ENCODE data around the gene RMI1. TPM values are rescaled to one million over a fixed set of nuclear protein-coding genes. Genes with fewer than 3 reads are reported as not detected.

The RMI1 gene
- total and polyA plus RNA-seq, 2 donors from 2014 or later = 2.9 to 6.2 TPM

DNA sequence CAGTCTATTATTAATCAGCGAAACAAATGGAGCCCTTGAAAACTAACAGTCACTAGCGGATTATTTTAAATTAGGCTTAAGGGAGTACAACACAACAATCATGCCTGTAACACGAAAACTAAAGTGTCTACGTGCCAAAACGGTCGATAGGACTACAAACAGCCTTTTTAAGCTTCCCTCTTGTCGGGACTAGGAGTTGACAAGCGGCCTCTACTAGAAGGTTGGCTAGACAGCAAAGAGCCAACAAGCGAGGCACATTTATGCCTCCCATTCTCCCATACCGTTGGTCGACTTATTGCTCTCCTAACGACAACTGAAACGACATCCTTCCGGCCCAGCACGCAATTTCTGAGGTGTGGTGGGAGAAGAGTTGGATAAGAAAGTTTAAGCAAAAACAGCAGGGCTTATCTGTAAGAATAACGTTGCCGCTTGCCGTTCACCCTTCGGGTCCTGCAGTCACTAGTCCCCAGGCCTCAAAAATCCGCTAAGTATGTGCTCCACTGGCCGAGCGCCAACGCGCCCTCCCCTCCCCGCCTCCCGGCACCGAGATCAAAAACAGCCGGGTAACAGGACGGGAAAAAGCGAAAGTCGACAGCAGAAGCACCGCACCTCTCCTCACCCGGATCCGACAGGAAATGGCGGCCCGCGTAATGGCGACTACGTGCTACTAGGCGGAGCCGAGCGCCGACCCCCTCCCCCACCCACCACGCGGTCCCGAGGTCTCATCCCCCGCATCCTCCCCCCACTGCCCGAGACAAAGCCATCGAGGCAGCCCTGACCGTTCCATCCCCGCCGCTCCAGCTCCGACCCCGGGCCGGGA lies 1.4 kb upstream of the RMI1 start:
- Histone ChIP-seq H3K27me3 (ENCODE audit: control insufficient read depth, insufficient read depth, low read length) (no peaks in the 10 kb centered on the region), H3K9ac (ENCODE audit: low read length in 3 of 3) (peak overlapping the region; percentile 86 to 100 (median 100)), H3K4me3 (ENCODE audit: low read length in 3 of 3) (peak overlapping the region; percentile 95 to 100 (median 100)), H3K27ac (ENCODE audit: low read depth in 2 of 2, low read length in 2 of 2) (peak overlapping the region; percentile 100), H3K4me1 (ENCODE audit: control insufficient read depth in 2 of 3, insufficient read depth in 2 of 3, low read depth in 1 of 3, low read length in 3 of 3) (peaks cover 5 to 14% (median 6%) of the 10 kb centered on the region in 3 donors), H3K36me3 (ENCODE audit: control insufficient read depth in 2 of 3, insufficient read depth in 3 of 3, low read length in 3 of 3) (peaks cover 18 to 42% (median 20%) of the 10 kb centered on the region in 3 donors), H3K9me3 (ENCODE audit: control insufficient read depth in 2 of 3, insufficient read depth in 1 of 3, low read length in 3 of 3) (no peaks in the 10 kb centered on the region)
- no peak for FAIRE-seq
- DNase-seq = peak; percentile 88 to 97 (median 92)
- intact Hi-C loops (cut with DNase I) = no loop called here
- TF ChIP-seq, protein P1, sequence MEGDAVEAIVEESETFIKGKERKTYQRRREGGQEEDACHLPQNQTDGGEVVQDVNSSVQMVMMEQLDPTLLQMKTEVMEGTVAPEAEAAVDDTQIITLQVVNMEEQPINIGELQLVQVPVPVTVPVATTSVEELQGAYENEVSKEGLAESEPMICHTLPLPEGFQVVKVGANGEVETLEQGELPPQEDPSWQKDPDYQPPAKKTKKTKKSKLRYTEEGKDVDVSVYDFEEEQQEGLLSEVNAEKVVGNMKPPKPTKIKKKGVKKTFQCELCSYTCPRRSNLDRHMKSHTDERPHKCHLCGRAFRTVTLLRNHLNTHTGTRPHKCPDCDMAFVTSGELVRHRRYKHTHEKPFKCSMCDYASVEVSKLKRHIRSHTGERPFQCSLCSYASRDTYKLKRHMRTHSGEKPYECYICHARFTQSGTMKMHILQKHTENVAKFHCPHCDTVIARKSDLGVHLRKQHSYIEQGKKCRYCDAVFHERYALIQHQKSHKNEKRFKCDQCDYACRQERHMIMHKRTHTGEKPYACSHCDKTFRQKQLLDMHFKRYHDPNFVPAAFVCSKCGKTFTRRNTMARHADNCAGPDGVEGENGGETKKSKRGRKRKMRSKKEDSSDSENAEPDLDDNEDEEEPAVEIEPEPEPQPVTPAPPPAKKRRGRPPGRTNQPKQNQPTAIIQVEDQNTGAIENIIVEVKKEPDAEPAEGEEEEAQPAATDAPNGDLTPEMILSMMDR (IDR thresholded peaks at IDR 0.05; ENCODE audit: borderline replicate concordance, extremely low read depth, insufficient read depth) = no peak

DNA sequence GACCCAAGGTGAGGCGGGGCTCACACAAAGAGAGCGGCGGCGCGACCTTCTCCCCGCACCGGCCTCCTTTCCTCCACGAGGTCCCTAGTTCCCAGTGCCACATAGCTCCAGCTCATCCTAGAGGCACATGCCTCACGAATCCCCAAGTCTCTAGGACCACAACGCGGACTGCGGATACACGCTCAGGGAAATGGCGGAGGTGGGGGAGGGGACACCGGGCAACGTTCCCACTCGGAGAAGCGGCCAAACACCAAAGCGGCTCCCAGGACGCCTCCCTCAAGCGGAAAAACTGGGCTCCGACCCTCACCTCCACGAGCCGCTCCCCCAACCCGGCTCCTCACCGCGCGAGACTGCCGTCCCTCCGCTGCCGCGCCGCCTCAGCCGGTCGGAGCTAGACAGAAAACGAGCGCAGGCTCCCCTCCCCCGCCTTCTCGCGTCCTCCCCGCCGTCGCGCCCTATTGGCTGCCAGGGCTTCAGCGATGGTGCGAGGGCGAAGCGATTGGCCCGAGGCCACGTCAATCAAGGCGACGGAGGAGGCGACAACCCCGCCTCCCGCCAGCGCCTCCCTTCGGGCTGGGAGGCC lies 702 bp upstream of the RMI1 start, which contains the start of gene HNRNPK:
TSS of gene HNRNPK (minus strand) at position 404 of the 583 bp plus-strand sequence. CDS start 1,963 bp downstream, outside the sequence.
- no peak for FAIRE-seq
- peak within 1 kb of the TSS; percentile 95 to 100 (median 100) for H3K4me3 ChIP-seq (ENCODE audit: low read length in 3 of 3)
- peaks cover 11 to 35% (median 14%) of the 10 kb centered on the region in 3 donors for H3K36me3 ChIP-seq (ENCODE audit: control insufficient read depth in 2 of 3, insufficient read depth in 3 of 3, low read length in 3 of 3)

DNA sequence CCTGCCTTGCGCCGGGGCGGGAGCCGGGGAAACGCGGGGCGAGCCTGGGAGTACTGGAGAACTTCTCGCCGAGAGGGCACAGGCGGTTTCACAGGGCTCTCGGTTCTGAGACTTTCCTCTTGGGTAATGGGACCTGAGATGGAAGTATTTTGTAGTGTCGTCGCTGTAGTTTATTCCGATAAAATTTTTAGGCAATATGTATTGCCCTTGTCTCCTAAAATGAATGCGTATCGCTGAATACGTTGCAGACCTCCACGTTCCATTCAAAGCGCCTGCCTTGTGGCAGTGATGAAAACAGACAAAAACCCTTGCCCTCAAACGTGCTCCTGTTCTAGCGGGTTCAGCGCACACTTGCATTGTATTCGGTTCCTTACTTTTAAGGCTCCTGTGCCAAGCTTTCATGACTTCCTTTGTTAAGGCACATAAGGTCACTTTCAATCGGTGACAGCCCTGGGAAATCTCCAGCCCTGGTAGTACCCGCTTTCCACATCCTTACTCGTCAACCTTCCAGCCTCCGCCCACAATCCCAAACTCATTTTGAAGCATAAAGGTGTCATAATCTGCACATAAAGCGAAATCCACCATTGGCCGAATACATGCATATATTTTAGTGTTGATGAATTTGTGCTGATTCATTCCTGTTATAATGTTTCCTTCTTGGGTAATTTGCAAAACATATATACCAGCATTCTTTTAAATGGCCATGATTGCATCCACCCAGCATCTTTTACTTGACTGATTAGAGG lies 694 bp downstream of the RMI1 start:
- H3K27me3 ChIP-seq (ENCODE audit: control insufficient read depth, insufficient read depth, low read length) = no peaks in the 10 kb centered on the region
- no peaks in the 10 kb centered on the region for H3K9me3 ChIP-seq (ENCODE audit: control insufficient read depth in 2 of 3, insufficient read depth in 1 of 3, low read length in 3 of 3)
- peak overlapping the region; percentile 63 to 100 (median 68) for H3K9ac ChIP-seq (ENCODE audit: low read length in 3 of 3)
- peak in 3 of 5 donors; percentile 63 to 68 (median 67) for DNase-seq
- peak overlapping the region; percentile 100 for H3K27ac ChIP-seq (ENCODE audit: low read depth in 2 of 2, low read length in 2 of 2)
- intact Hi-C loops (cut with DNase I) = no loop called here
- FAIRE-seq = no peak
- H3K36me3 ChIP-seq (ENCODE audit: control insufficient read depth in 2 of 3, insufficient read depth in 3 of 3, low read length in 3 of 3) = peaks cover 0 to 22% (median 8%) of the 10 kb centered on the region in 3 donors
- H3K4me3 ChIP-seq (ENCODE audit: low read length in 3 of 3) = peak overlapping the region; percentile 85 to 95 (median 92)
- peaks cover 4 to 12% (median 5%) of the 10 kb centered on the region in 3 donors for H3K4me1 ChIP-seq (ENCODE audit: control insufficient read depth in 2 of 3, insufficient read depth in 2 of 3, low read depth in 1 of 3, low read length in 3 of 3)
- TF ChIP-seq, protein P1 (IDR thresholded peaks at IDR 0.05; ENCODE audit: borderline replicate concordance, extremely low read depth, insufficient read depth) = no peak

More for the DNA sequence above, 702 bp upstream of the RMI1 start, which contains the start of gene HNRNPK:
- intact Hi-C loops (cut with DNase I) = no loop called here
- Histone ChIP-seq H3K4me1 (ENCODE audit: control insufficient read depth in 2 of 3, insufficient read depth in 2 of 3, low read depth in 1 of 3, low read length in 3 of 3) (peaks cover 5 to 14% (median 5%) of the 10 kb centered on the region in 3 donors), H3K9ac (ENCODE audit: low read length in 3 of 3) (peak within 1 kb of the TSS; percentile 95 to 100 (median 100)), H3K27ac (ENCODE audit: low read depth in 2 of 2, low read length in 2 of 2) (peak within 1 kb of the TSS; percentile 100), H3K27me3 (ENCODE audit: control insufficient read depth, insufficient read depth, low read length) (no peaks in the 10 kb centered on the region), H3K9me3 (ENCODE audit: control insufficient read depth in 2 of 3, insufficient read depth in 1 of 3, low read length in 3 of 3) (no peaks in the 10 kb centered on the region)
- TF ChIP-seq, protein P1 (IDR thresholded peaks at IDR 0.05; ENCODE audit: borderline replicate concordance, extremely low read depth, insufficient read depth) = no peak
- peak; percentile 98 to 100 (median 99) for DNase-seq

Data from kidney (tissue), 14 donors.